Natural killer cell treated with Interleukin-12 subunit alpha and Interleukin-12 subunit beta and Interleukin-15 and Interleukin-18, amount 100 ng/mL, for 72 hours (primary cell): ENCODE measurements around the gene MEIOSIN. TPM values are rescaled to one million over a fixed set of nuclear protein-coding genes. Genes with fewer than 3 reads are reported as not detected.

Experiments
- ATAC-seq, 2 donors: fragments of 150-1000 bp; cut with Tn5 transposase in 1 of 2; sonication (Bioruptor Pico), chemical (Tn5 transposase) in 1 of 2; 2 replicates each; pipeline ENCODE4 v1.10.0; 2021
- DNase-seq: peaks from one replicate; pipeline ENCODE4 v3.0.0; 2022; ENCODE audit warnings: low spot score
- H3K27ac Mint-ChIP-seq, 2 donors: 1 replicate in 1 of 2; 2 replicates in 1 of 2; pipeline ENCODE4 v1.8.0; 2022; ENCODE audit warnings: mixed read lengths in 2 of 2, mild to moderate bottlenecking in 1 of 2, moderate library complexity in 1 of 2
- H3K27me3 Mint-ChIP-seq, 2 donors: 1 replicate in 1 of 2; 2 replicates in 1 of 2; pipeline ENCODE4 v1.8.0; 2022; ENCODE audit warnings: mixed read lengths in 2 of 2
- H3K36me3 Mint-ChIP-seq: one replicate; pipeline ENCODE4 v1.8.0; 2022; ENCODE audit warnings: mixed read lengths
- H3K4me1 Mint-ChIP-seq, 2 donors: 1 replicate in 1 of 2; 2 replicates in 1 of 2; pipeline ENCODE4 v1.8.0; 2022; ENCODE audit warnings: low read depth in 2 of 2, mixed read lengths in 2 of 2, mild to moderate bottlenecking in 1 of 2
- H3K4me3 Mint-ChIP-seq: one replicate; pipeline ENCODE4 v1.8.0; 2022; ENCODE audit warnings: mixed read lengths
- H3K9me3 Mint-ChIP-seq: 2 replicates; pipeline ENCODE4 v1.8.0; 2022; ENCODE audit warnings: mixed read lengths
- total RNA-seq, 2 donors: library from RNA; stranded (reverse); gene quantifications; one replicate each; pipeline ENCODE4 v1.2.3, GENCODE V29; 2022

Gene MEIOSIN
- total RNA-seq, 2 donors from 2014 or later = not detected

DNA sequence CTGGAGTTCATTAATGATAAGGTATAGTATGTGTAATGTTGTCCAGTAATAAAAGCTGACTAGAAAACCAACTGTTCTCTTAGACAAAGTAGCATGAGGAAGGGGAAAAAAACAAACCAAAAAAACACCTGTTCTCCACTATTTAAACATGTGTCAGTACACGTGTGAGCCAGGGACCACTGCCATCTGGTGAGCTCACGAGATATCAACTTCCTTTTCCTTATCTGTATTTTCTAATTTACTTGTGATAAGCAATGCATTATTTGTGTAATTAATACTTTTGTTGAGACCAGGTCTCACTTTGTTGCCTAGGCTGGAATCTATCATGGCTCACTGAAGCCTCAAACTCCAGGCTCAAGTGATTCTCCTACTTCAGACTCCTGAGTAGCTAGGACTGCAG is 40.1 kb downstream of the MEIOSIN start:
- H3K9me3 Mint-ChIP-seq = no peaks in the 10 kb centered on the region
- H3K36me3 Mint-ChIP-seq = no peaks in the 10 kb centered on the region
- H3K4me3 Mint-ChIP-seq = no peak overlapping the region
- peaks cover 5 to 18% of the 10 kb centered on the region in 2 donors for H3K4me1 Mint-ChIP-seq
- no peak for ATAC-seq
- H3K27ac Mint-ChIP-seq = no peak overlapping the region
- no peaks in the 10 kb centered on the region for H3K27me3 Mint-ChIP-seq
- no peak for DNase-seq

DNA sequence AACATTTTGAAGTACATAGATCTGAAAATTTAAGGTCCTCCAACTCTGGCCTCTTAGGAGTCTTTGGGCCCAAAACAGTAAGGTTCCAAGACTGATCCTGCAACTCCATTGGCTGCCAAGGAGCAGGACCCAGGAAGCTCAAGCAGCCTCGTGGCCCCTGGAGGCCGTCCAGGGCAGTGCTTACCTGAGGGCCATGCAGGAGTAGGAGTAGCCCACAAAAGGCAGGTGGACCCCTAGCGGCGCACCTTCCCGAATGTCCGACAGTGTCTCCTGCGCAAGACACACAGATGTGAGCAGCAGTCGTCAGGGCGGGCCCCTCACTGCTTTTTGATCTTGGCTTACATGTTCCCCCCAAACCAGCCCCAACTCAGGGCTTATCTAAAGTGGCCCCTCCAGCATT is 41.5 kb downstream of the MEIOSIN start:
- Mint-ChIP-seq H3K9me3 (no peaks in the 10 kb centered on the region), H3K27me3 (peaks cover 7% of the 10 kb centered on the region in 2 donors), H3K4me1 (peaks cover 15 to 24% of the 10 kb centered on the region in 2 donors), H3K27ac (no peak overlapping the region), H3K4me3 (no peak overlapping the region), H3K36me3 (no peaks in the 10 kb centered on the region)
- ATAC-seq (no peak), DNase-seq (no peak)

GRCh38 chr19:45777395-45777961 is 44.2 kb downstream of the MEIOSIN start:
- Mint-ChIP-seq H3K36me3 (no peaks in the 10 kb centered on the region), H3K4me3 (no peak overlapping the region), H3K9me3 (no peaks in the 10 kb centered on the region), H3K27ac (no peak overlapping the region), H3K27me3 (peaks cover 7% of the 10 kb centered on the region in 2 donors), H3K4me1 (peaks cover 15 to 25% of the 10 kb centered on the region in 2 donors)
- no peak for DNase-seq
- no peak for ATAC-seq

DNA sequence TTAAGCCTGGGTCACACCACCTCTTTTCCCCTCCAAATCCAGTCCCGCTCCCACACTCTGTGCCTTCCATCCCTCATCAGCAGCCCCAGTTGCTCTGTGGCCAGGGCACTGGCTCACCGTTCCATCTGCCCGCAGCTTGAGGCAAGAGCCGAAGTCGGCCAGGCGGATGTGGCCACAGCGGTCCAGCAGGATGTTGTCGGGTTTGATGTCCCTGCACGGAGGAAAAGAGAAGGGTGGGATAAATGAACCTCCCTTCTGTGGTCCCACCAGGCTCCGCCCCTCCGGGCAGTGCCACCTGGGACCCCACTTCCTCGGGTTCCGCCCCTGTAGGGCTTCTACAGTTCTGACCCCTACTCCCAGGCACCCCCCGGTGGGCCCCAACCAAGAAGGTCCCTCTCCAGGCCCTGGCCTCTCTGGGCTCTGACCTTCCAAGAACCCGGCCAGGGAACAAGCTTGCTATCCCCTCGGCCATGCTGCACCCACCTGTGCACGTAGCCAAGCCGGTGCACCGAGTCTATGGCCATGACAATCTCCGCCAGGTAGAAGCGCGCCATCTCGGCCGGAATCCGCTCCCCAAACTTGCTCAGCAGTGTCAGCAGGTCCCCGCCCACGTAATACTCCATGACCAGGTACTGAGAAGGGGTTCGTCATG is 44.9 kb downstream of the MEIOSIN start:
- peaks cover 7% of the 10 kb centered on the region in 2 donors for H3K27me3 Mint-ChIP-seq
- no peak overlapping the region for H3K4me3 Mint-ChIP-seq
- ATAC-seq = no peak
- H3K4me1 Mint-ChIP-seq = peaks cover 15 to 25% of the 10 kb centered on the region in 2 donors
- no peaks in the 10 kb centered on the region for H3K36me3 Mint-ChIP-seq
- no peak for DNase-seq
- no peaks in the 10 kb centered on the region for H3K9me3 Mint-ChIP-seq
- H3K27ac Mint-ChIP-seq = no peak overlapping the region

DNA sequence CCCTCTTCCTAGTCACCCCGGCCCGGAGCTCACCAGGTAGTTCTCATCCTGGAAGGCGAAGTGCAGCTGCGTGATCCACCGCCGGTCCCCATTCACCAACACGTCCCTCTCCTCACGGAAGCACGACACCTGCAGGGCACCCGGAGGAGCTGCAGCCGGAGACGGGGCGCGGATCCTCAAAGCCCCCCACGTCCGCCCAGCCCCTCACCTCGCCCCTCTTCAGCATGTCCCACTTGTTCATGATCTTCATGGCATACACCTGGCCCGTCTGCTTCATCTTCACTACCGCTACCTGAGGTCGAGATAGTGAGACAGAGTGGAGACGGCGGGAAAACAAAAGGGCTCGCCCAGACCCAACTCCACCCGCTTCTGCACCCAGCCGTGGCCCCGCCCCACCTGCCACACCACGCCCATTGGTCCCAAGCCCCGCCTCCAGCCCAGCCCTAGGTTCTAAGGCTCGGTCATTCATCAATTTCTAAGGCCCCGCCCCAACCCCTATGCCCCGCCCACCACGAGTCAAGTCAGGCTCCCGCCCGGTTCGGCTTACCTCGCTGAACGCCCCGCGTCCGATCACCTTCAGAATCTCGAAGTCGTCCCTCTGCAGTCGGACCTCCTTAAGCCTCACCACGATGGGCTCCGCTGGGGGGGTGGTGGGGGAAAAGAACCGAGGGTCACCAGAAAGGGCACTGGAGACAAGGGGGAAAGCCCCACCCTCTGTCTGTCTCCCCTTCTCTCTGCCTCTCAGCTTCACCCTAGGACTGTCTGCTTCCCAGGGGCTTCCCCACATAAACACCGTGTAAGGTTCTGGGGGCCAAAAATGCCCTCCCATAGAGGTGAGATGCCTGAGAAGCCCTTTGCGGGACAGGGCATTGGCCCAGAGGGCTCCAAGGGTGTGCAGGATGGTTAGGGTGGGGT is 46.2 kb downstream of the MEIOSIN start:
- H3K4me3 Mint-ChIP-seq = peak overlapping the region; percentile 83
- ATAC-seq = peak; percentile 96 to 99
- peak; percentile 83 for DNase-seq
- no peaks in the 10 kb centered on the region for H3K36me3 Mint-ChIP-seq
- peaks cover 7% of the 10 kb centered on the region in 2 donors for H3K27me3 Mint-ChIP-seq
- H3K27ac Mint-ChIP-seq = peak overlapping the region in 1 of 2 donors; percentile 66
- no peaks in the 10 kb centered on the region for H3K9me3 Mint-ChIP-seq
- peaks cover 15 to 25% of the 10 kb centered on the region in 2 donors for H3K4me1 Mint-ChIP-seq

- no peak overlapping the region for H3K27ac Mint-ChIP-seq
- H3K4me1 Mint-ChIP-seq = peaks cover 15 to 25% of the 10 kb centered on the region in 2 donors
- H3K9me3 Mint-ChIP-seq = no peaks in the 10 kb centered on the region
- no peak for DNase-seq
- no peaks in the 10 kb centered on the region for H3K36me3 Mint-ChIP-seq
- H3K27me3 Mint-ChIP-seq = peaks cover 7% of the 10 kb centered on the region in 2 donors
- ATAC-seq = no peak
- H3K4me3 Mint-ChIP-seq = no peak overlapping the region
Measured at GRCh38 chr19:45780146-45780447, 46.9 kb downstream of the MEIOSIN start.

GRCh38 chr19:45780448-45781213 is 47.4 kb downstream of the MEIOSIN start:
- DNase-seq (no peak), ATAC-seq (no peak)
- Mint-ChIP-seq H3K27ac (no peak overlapping the region), H3K9me3 (no peaks in the 10 kb centered on the region), H3K27me3 (peaks cover 7% of the 10 kb centered on the region in 2 donors), H3K36me3 (no peaks in the 10 kb centered on the region), H3K4me3 (no peak overlapping the region), H3K4me1 (peaks cover 15 to 25% of the 10 kb centered on the region in 2 donors)

- Mint-ChIP-seq H3K4me3 (no peak overlapping the region), H3K27ac (no peak overlapping the region)
Measured at GRCh38 chr19:45781214-45782161, 48.2 kb downstream of the MEIOSIN start.

GRCh38 chr19:45782162-45782691 is 49.0 kb downstream of the MEIOSIN start, which contains the start of gene DMPK:
DMPK (minus strand) TSS chr19:45782490; CDS start chr19:45782352, 138 bp downstream.
- H3K27ac Mint-ChIP-seq = no peak within 1 kb of the TSS
- no peaks in the 10 kb centered on the region for H3K36me3 Mint-ChIP-seq
- no peak within 1 kb of the TSS for H3K4me3 Mint-ChIP-seq
- DNase-seq = no peak
- peaks cover 15 to 24% of the 10 kb centered on the region in 2 donors for H3K4me1 Mint-ChIP-seq
- peaks cover 7% of the 10 kb centered on the region in 2 donors for H3K27me3 Mint-ChIP-seq
- no peaks in the 10 kb centered on the region for H3K9me3 Mint-ChIP-seq
- no peak for ATAC-seq

More at GRCh38 chr19:45781214-45782161, 48.2 kb downstream of the MEIOSIN start:
- H3K9me3 Mint-ChIP-seq = no peaks in the 10 kb centered on the region
- DNase-seq (no peak), ATAC-seq (no peak)
- peaks cover 7% of the 10 kb centered on the region in 2 donors for H3K27me3 Mint-ChIP-seq
- H3K36me3 Mint-ChIP-seq = no peaks in the 10 kb centered on the region
- H3K4me1 Mint-ChIP-seq = peaks cover 15 to 27% of the 10 kb centered on the region in 2 donors

GRCh38 chr19:45782820-45783785 is 49.9 kb downstream of the MEIOSIN start:
- Mint-ChIP-seq H3K27me3 (peaks cover 7% of the 10 kb centered on the region in 2 donors), H3K4me1 (peaks cover 15 to 26% of the 10 kb centered on the region in 2 donors), H3K4me3 (no peak overlapping the region), H3K36me3 (no peaks in the 10 kb centered on the region), H3K9me3 (no peaks in the 10 kb centered on the region), H3K27ac (no peak overlapping the region)
- ATAC-seq = no peak
- DNase-seq = no peak

- Mint-ChIP-seq H3K36me3 (peaks cover 5% of the 10 kb centered on the region), H3K27me3 (peaks cover 6 to 7% of the 10 kb centered on the region in 2 donors), H3K9me3 (no peaks in the 10 kb centered on the region), H3K27ac (no peak overlapping the region), H3K4me3 (no peak overlapping the region), H3K4me1 (peaks cover 11 to 22% of the 10 kb centered on the region in 2 donors)
- no peak for ATAC-seq
- no peak for DNase-seq
Measured at GRCh38 chr19:45784096-45784495, 50.9 kb downstream of the MEIOSIN start.
